AG08396 (cell line): Measurements from ENCODE around the gene SPO11.
A peak's percentile ranks its signal among the peaks of the same experiment; 100 is the strongest.
"Not testable (repeated sequence)": the region's sequence is repeated elsewhere in the genome, so short reads cannot be mapped to it uniquely, and the experiment has no call there.

Experiments used
- DNase-seq: peaks from one replicate; pipeline ENCODE4 v3.0.0; 2012; ENCODE audit warnings: low spot score, mixed read lengths

SPO11 gene

GRCh38 chr20:57341663-57342062, 12.1 kb downstream of the SPO11 start:
- no peak for DNase-seq

- no peak for DNase-seq
These were observed 13.2 kb downstream of the SPO11 start for GRCh38 chr20:57342829-57343228.

- DNase-seq, result peak; percentile 35
These were observed 16.9 kb downstream of the SPO11 start for GRCh38 chr20:57346477-57346876.

- no peak for DNase-seq
These were observed 17.8 kb downstream of the SPO11 start for GRCh38 chr20:57347393-57347792.

GRCh38 chr20:57348200-57348921, 18.8 kb downstream of the SPO11 start:
- not testable (repeated sequence) for DNase-seq

- not testable (repeated sequence) for DNase-seq
These were observed 19.4 kb downstream of the SPO11 start for GRCh38 chr20:57348922-57349574.

GRCh38 chr20:57350081-57350710, 20.6 kb downstream of the SPO11 start:
- no peak for DNase-seq

- DNase-seq, result not testable (repeated sequence)
These were observed 21.1 kb downstream of the SPO11 start for GRCh38 chr20:57350726-57351041.

GRCh38 chr20:57351042-57351783, 21.6 kb downstream of the SPO11 start, which contains the start of gene RAE1:
RAE1 (plus strand) TSS chr20:57351255; CDS start chr20:57354039, 2,784 bp downstream.
- peak; percentile 94 for DNase-seq

GRCh38 chr20:57352305-57352704, 22.7 kb downstream of the SPO11 start:
- no peak for DNase-seq

- DNase-seq, result no peak
These were observed 23.7 kb downstream of the SPO11 start for GRCh38 chr20:57353351-57353750.

- DNase-seq, result peak; percentile 83
These were observed 31.9 kb downstream of the SPO11 start for GRCh38 chr20:57361517-57361916.

GRCh38 chr20:57364451-57364850, 34.8 kb downstream of the SPO11 start:
- DNase-seq, result no peak

- no peak for DNase-seq
These were observed 40.0 kb downstream of the SPO11 start for GRCh38 chr20:57369596-57369995.

GRCh38 chr20:57370316-57370715, 40.7 kb downstream of the SPO11 start:
- no peak for DNase-seq

GRCh38 chr20:57371363-57371762, 41.8 kb downstream of the SPO11 start:
- DNase-seq, result no peak

- DNase-seq, result no peak
These were observed 42.6 kb downstream of the SPO11 start for GRCh38 chr20:57372157-57372556.

- DNase-seq, result no peak
These were observed 43.2 kb downstream of the SPO11 start for GRCh38 chr20:57372581-57373350.

- no peak for DNase-seq
These were observed 44.8 kb downstream of the SPO11 start for GRCh38 chr20:57374343-57374930.

- no peak for DNase-seq
These were observed 45.5 kb downstream of the SPO11 start for GRCh38 chr20:57374931-57375651.
